Loucy (cell line): ENCODE results near the gene ABHD15.

Experiments used
- H2AFZ ChIP-seq: fragments of 200-600 bp; sonication (generic); 2 replicates; pipeline ENCODE4 v1.6.0; 2016; ENCODE audit warnings: antibody characterized with exemption, mild to moderate bottlenecking, low read length, moderate library complexity
- H3F3A ChIP-seq: fragments of 200-600 bp; 2 replicates; pipeline ENCODE4 v1.6.0; 2016; ENCODE audit warnings: antibody characterized with exemption, low read depth, mild to moderate bottlenecking
- H3K27me3 ChIP-seq: fragments of 200-600 bp; sonication (generic); 2 replicates; pipeline ENCODE4 v1.6.1; 2014; ENCODE audit warnings: low read length, mild to moderate bottlenecking; ENCODE audit not compliant: insufficient read depth, poor library complexity, severe bottlenecking
- H3K36me3 ChIP-seq: fragments of 200-600 bp; sonication (generic); 2 replicates; pipeline ENCODE4 v1.6.1; 2016; ENCODE audit warnings: low read length; ENCODE audit not compliant: insufficient read depth
- H3K4me1 ChIP-seq: fragments of 200-600 bp; sonication (generic); 2 replicates; pipeline ENCODE4 v1.5.1; 2014; ENCODE audit warnings: low read length, mild to moderate bottlenecking; ENCODE audit not compliant: insufficient read depth, poor library complexity, severe bottlenecking
- H3K4me2 ChIP-seq: fragments of 200-600 bp; sonication (generic); 2 replicates; pipeline ENCODE4 v1.6.0; 2014; ENCODE audit warnings: antibody characterized with exemption, low read length, low read depth, mild to moderate bottlenecking; ENCODE audit not compliant: poor library complexity, severe bottlenecking
- H3K4me3 ChIP-seq: fragments of 200-600 bp; sonication (generic); 2 replicates; pipeline ENCODE4 v1.5.1; 2014; ENCODE audit warnings: low read length, mild to moderate bottlenecking, mixed read lengths; ENCODE audit not compliant: poor library complexity, severe bottlenecking
- H3K79me2 ChIP-seq: fragments of 200-600 bp; sonication (generic); 2 replicates; pipeline ENCODE4 v1.6.1; 2014; ENCODE audit warnings: low read length; ENCODE audit not compliant: insufficient read depth
- H3K9ac ChIP-seq: fragments of 200-600 bp; sonication (generic); 2 replicates; pipeline ENCODE4 v1.6.0; 2014; ENCODE audit warnings: mild to moderate bottlenecking, low read depth, low read length, moderate library complexity; ENCODE audit not compliant: poor library complexity, severe bottlenecking
- H3K9me2 ChIP-seq: fragments of 200-600 bp; sonication (generic); replicated peaks from 2 replicates; pipeline ENCODE4 v1.6.1; 2016; ENCODE audit warnings: low read depth, low read length, mixed read lengths
- H3K9me3 ChIP-seq: fragments of 200-600 bp; sonication (generic); 2 replicates; pipeline ENCODE4 v1.6.1; 2014; ENCODE audit warnings: mild to moderate bottlenecking, antibody characterized with exemption, low read length, low read depth; ENCODE audit not compliant: insufficient read depth
- H4K20me1 ChIP-seq: fragments of 200-600 bp; sonication (generic); 2 replicates; pipeline ENCODE4 v1.6.0; 2014; ENCODE audit warnings: antibody characterized with exemption, low read length, mild to moderate bottlenecking; ENCODE audit not compliant: insufficient read depth, poor library complexity, severe bottlenecking
- CTCF ChIP-seq: fragments of 200-600 bp; sonication (generic); conservative IDR thresholded peaks from 2 replicates; pipeline ENCODE4 v1.5.1; 2014; ENCODE audit warnings: mild to moderate bottlenecking, antibody characterized with exemption, low read length
- EZH2phosphoT487 ChIP-seq: fragments of 200-600 bp; IDR thresholded peaks from 2 replicates; pipeline ENCODE4 v1.6.1; 2018; ENCODE audit warnings: antibody characterized with exemption, mild to moderate bottlenecking, moderate library complexity, borderline replicate concordance

The ABHD15 gene

GRCh38 chr17:29563816-29564215 lies 3.0 kb downstream of the ABHD15 start:
- Histone ChIP-seq H3K4me1 (peaks cover 11% of the 10 kb centered on the region), H3K79me2 (peaks cover 19% of the 10 kb centered on the region; the same call in 1 of the 2 replicates), H4K20me1 (peaks cover 10% of the 10 kb centered on the region), H3K9ac (no peak overlapping the region), H3K4me3 (no peak overlapping the region), H3K27me3 (no peaks in the 10 kb centered on the region), H3K9me3 (no peaks in the 10 kb centered on the region), H3K36me3 (no peaks in the 10 kb centered on the region), H3K4me2 (no peak overlapping the region), H3K9me2 (no peaks in the 10 kb centered on the region), H3F3A (0 out of 2 replicates have a peak, but pooled peaks cover 3% of the 10 kb centered on the region), H2AFZ (no peak overlapping the region)
- TF ChIP-seq EZH2phosphoT487 (no peak), CTCF (no peak)

- H3K4me2 ChIP-seq: no peak overlapping the region
- H3K4me1 ChIP-seq: peaks cover 12% of the 10 kb centered on the region
- no peaks in the 10 kb centered on the region for H3K9me2 ChIP-seq
Observed at GRCh38 chr17:29562615-29563014, 4.2 kb downstream of the ABHD15 start.

GRCh38 chr17:29561554-29562517 lies 5.0 kb downstream of the ABHD15 start:
- no peaks in the 10 kb centered on the region for H3K9me3 ChIP-seq
- no peak overlapping the region for H2AFZ ChIP-seq
- H3K4me3 ChIP-seq: no peak overlapping the region
- no peaks in the 10 kb centered on the region for H3K9me2 ChIP-seq
- peaks cover 19% of the 10 kb centered on the region; the same call in 1 of the 2 replicates for H3K79me2 ChIP-seq
- no peak overlapping the region for H3K4me2 ChIP-seq
- H3K9ac ChIP-seq: no peak overlapping the region
- TF ChIP-seq EZH2phosphoT487: no peak
- no peak for TF ChIP-seq CTCF
- peaks cover 5% of the 10 kb centered on the region for H4K20me1 ChIP-seq
- H3K27me3 ChIP-seq: no peaks in the 10 kb centered on the region
- no peaks in the 10 kb centered on the region for H3F3A ChIP-seq
- H3K4me1 ChIP-seq: peaks cover 19% of the 10 kb centered on the region
- no peaks in the 10 kb centered on the region for H3K36me3 ChIP-seq

More at GRCh38 chr17:29562615-29563014, 4.2 kb downstream of the ABHD15 start:
- Histone ChIP-seq H3K4me3 (no peak overlapping the region), H3K9me3 (no peaks in the 10 kb centered on the region), H3F3A (0 out of 2 replicates have a peak, but pooled peaks cover 2% of the 10 kb centered on the region), H3K27me3 (no peaks in the 10 kb centered on the region), H4K20me1 (peaks cover 9% of the 10 kb centered on the region), H3K79me2 (peaks cover 19% of the 10 kb centered on the region; the same call in 1 of the 2 replicates), H2AFZ (no peak overlapping the region), H3K9ac (no peak overlapping the region), H3K36me3 (no peaks in the 10 kb centered on the region)
- TF ChIP-seq EZH2phosphoT487: no peak
- no peak for TF ChIP-seq CTCF
